CMK (cell line): Measurements from ENCODE around the gene CARD19.

Experiments used
- DNase-seq: peaks from one replicate; pipeline ENCODE4 v3.0.0-alpha.2; 2010; ENCODE audit warnings: low read depth

Gene CARD19

DNA sequence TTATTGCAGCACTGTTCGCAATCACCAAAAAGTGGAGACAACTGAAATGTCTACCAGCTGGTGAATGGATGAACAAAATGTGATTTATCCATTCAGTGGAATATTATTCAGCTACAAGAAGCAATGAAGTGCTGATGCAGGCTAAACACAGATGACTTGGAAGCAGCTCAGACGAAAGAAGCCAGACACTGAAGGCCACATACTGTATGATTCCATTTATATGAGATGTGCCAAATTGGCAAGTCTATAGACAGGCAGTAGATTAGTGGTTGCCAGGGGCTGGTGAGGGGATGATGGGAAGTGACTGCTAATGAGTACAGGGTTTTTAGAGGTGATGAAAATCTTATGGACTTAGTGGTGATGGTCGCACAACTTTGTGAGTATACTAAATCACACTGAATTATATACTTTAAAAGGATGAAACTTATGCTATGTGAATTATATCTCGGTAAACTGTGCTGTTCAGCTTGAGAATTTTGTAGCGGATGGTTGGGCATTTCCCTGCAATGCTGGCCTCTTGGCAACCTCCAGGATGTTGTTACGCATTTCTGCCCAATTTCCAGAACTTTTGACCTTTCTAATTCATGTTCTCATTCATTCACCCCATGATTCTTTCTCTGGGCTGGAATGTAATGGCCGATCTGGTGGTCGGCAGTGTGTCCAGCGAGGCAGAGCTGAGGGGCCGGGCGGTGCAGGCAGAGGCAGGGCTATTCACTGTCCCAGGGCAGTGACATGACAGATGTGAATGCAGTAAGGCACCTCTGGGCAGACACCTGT, 66.0 kb downstream of the CARD19 start:
- no peak for DNase-seq
